SK-N-MC (cell line): ENCODE results near the gene MOSMO.

ENCODE experiments used
- DNase-seq: peaks from one replicate; pipeline ENCODE4 v3.0.0-alpha.2; 2011; ENCODE audit warnings: low read depth, low spot score
- H3K27ac ChIP-seq: fragments of 200-600 bp; sonication (generic); 2 replicates; pipeline ENCODE4 v1.5.1; 2016; ENCODE audit warnings: mixed run types
- H3K36me3 ChIP-seq: fragments of 200-600 bp; sonication (generic); 2 replicates; pipeline ENCODE4 v1.6.1; 2017; ENCODE audit warnings: antibody characterized with exemption, low read length, mixed read lengths; ENCODE audit not compliant: insufficient read depth
- H3K4me3 ChIP-seq: fragments of 200-600 bp; sonication (generic); 2 replicates; pipeline ENCODE4 v1.5.1; 2016
- H3K9ac ChIP-seq: fragments of 200-600 bp; sonication (generic); 2 replicates; pipeline ENCODE4 v1.8.0; 2017; ENCODE audit warnings: mixed run types, mixed read lengths; ENCODE audit not compliant: insufficient read length
- H3K9me3 ChIP-seq: fragments of 200-600 bp; sonication (generic); 2 replicates; pipeline ENCODE4 v1.6.1; 2017; ENCODE audit warnings: low read depth, mild to moderate bottlenecking, antibody characterized with exemption, low read length, moderate library complexity, mixed read lengths
- EZH2 ChIP-seq: fragments of 200-600 bp; sonication (generic); IDR thresholded peaks from one replicate; pipeline ENCODE4 v1.6.1; 2017; ENCODE audit warnings: antibody characterized with exemption
- FOXP2 ChIP-seq: optimal IDR thresholded peaks from 2 replicates; pipeline ENCODE3; 2011; ENCODE audit warnings: mild to moderate bottlenecking, moderate library complexity; ENCODE audit not compliant: insufficient read depth; ENCODE audit errors: extremely low read length, control extremely low read depth
- POLR2AphosphoS5 ChIP-seq: IDR thresholded peaks from 2 replicates; pipeline ENCODE4 v1.6.1; 2012; ENCODE audit warnings: mild to moderate bottlenecking, low read depth, low read length, borderline replicate concordance

The MOSMO gene

GRCh38 chr16:22008215-22009059 is 526 bp downstream of the MOSMO start:
- peak overlapping the region; percentile 85 for H3K9ac ChIP-seq
- no peaks in the 10 kb centered on the region for H3K36me3 ChIP-seq
- DNase-seq = no peak
- TF ChIP-seq FOXP2 = no peak
- TF ChIP-seq POLR2AphosphoS5 = no peak
- TF ChIP-seq EZH2 = no peak
- no peak overlapping the region for H3K27ac ChIP-seq
- H3K4me3 ChIP-seq = peak overlapping the region; percentile 92
- no peaks in the 10 kb centered on the region for H3K9me3 ChIP-seq

GRCh38 chr16:22010902-22011301 is 3.0 kb downstream of the MOSMO start:
- no peak overlapping the region for H3K27ac ChIP-seq

GRCh38 chr16:22012241-22012640 is 4.3 kb downstream of the MOSMO start:
- no peak overlapping the region for H3K9ac ChIP-seq
- no peaks in the 10 kb centered on the region for H3K36me3 ChIP-seq
- no peak for TF ChIP-seq POLR2AphosphoS5
- no peak for TF ChIP-seq FOXP2
- TF ChIP-seq EZH2 = no peak
- no peak overlapping the region for H3K27ac ChIP-seq
- no peaks in the 10 kb centered on the region for H3K9me3 ChIP-seq
- no peak overlapping the region for H3K4me3 ChIP-seq
- no peak for DNase-seq

More at GRCh38 chr16:22010902-22011301, 3.0 kb downstream of the MOSMO start:
- no peak for TF ChIP-seq POLR2AphosphoS5
- no peaks in the 10 kb centered on the region for H3K9me3 ChIP-seq
- no peak overlapping the region for H3K4me3 ChIP-seq
- no peak overlapping the region for H3K9ac ChIP-seq
- no peak for DNase-seq
- H3K36me3 ChIP-seq = no peaks in the 10 kb centered on the region

GRCh38 chr16:22013486-22013885 is 5.6 kb downstream of the MOSMO start:
- H3K9me3 ChIP-seq = no peaks in the 10 kb centered on the region
- H3K27ac ChIP-seq = no peak overlapping the region
- no peak overlapping the region for H3K4me3 ChIP-seq
- no peak for TF ChIP-seq POLR2AphosphoS5
- TF ChIP-seq FOXP2 = no peak
- no peak for TF ChIP-seq EZH2
- no peak overlapping the region for H3K9ac ChIP-seq
- no peak for DNase-seq
- H3K36me3 ChIP-seq = no peaks in the 10 kb centered on the region

GRCh38 chr16:22014271-22014873 is 6.5 kb downstream of the MOSMO start:
- Histone ChIP-seq H3K27ac (no peak overlapping the region), H3K36me3 (no peaks in the 10 kb centered on the region), H3K4me3 (no peak overlapping the region), H3K9me3 (no peaks in the 10 kb centered on the region), H3K9ac (no peak overlapping the region)
- no peak for TF ChIP-seq FOXP2
- no peak for TF ChIP-seq EZH2
- TF ChIP-seq POLR2AphosphoS5 = no peak
- DNase-seq = no peak

GRCh38 chr16:22016927-22017326 is 9.0 kb downstream of the MOSMO start:
- Histone ChIP-seq H3K9me3 (no peaks in the 10 kb centered on the region), H3K4me3 (no peak overlapping the region), H3K9ac (no peak overlapping the region), H3K27ac (no peak overlapping the region), H3K36me3 (no peaks in the 10 kb centered on the region)
- TF ChIP-seq EZH2 (no peak), FOXP2 (no peak), POLR2AphosphoS5 (no peak)
- no peak for DNase-seq

GRCh38 chr16:22018559-22018958 is 10.6 kb downstream of the MOSMO start:
- no peaks in the 10 kb centered on the region for H3K9me3 ChIP-seq
- no peak overlapping the region for H3K27ac ChIP-seq
- no peak for DNase-seq
- no peak overlapping the region for H3K4me3 ChIP-seq
- no peak overlapping the region for H3K9ac ChIP-seq
- no peaks in the 10 kb centered on the region for H3K36me3 ChIP-seq
- no peak for TF ChIP-seq EZH2
- no peak for TF ChIP-seq POLR2AphosphoS5

- H3K4me3 ChIP-seq = no peak overlapping the region
- no peak overlapping the region for H3K27ac ChIP-seq
- TF ChIP-seq EZH2 = no peak
- TF ChIP-seq POLR2AphosphoS5 = no peak
- TF ChIP-seq FOXP2 = no peak
- DNase-seq = no peak
- H3K9me3 ChIP-seq = no peaks in the 10 kb centered on the region
- H3K36me3 ChIP-seq = no peaks in the 10 kb centered on the region
- no peak overlapping the region for H3K9ac ChIP-seq
These were observed 14.2 kb downstream of the MOSMO start for GRCh38 chr16:22022151-22022550.
